WTC11 (cell line): ENCODE measurements around the gene UBR4. TPM values are rescaled to one million over a fixed set of nuclear protein-coding genes. Genes with fewer than 3 reads are reported as not detected.

Experiments used
- ATAC-seq: fragments of 200-7000 bp; cut with Tn5 transposase; 2 replicates; pipeline ENCODE4 v1.10.0; 2021; ENCODE audit warnings: mild to moderate bottlenecking, moderate library complexity
- CTCF ChIA-PET: fragments of 300-600 bp; sonication (Branson Sonifier 250); formaldehyde crosslinking; loops from one replicate; lab custom pipeline; 2021; ENCODE audit warnings: antibody characterized with exemption; lab: Charles Lee
- POLR2A ChIA-PET: fragments of 350-600 bp; sonication (Branson Sonifier 250); formaldehyde crosslinking; loops from one replicate; lab custom pipeline; 2021; ENCODE audit warnings: antibody characterized with exemption; lab: Charles Lee
- DNase-seq: peaks from one replicate; pipeline ENCODE4 v3.0.0; 2021; ENCODE audit warnings: low spot score
- H3K27ac Mint-ChIP-seq: 2 replicates; pipeline ENCODE4 v1.8.0; 2021; ENCODE audit warnings: mixed read lengths
- H3K27me3 Mint-ChIP-seq: 2 replicates; pipeline ENCODE4 v1.8.0; 2021; ENCODE audit warnings: low read depth, mild to moderate bottlenecking, moderate library complexity, mixed read lengths
- H3K36me3 Mint-ChIP-seq: 2 replicates; pipeline ENCODE4 v1.8.0; 2021; ENCODE audit warnings: mixed read lengths
- H3K4me1 Mint-ChIP-seq: 2 replicates; pipeline ENCODE4 v1.8.0; 2022; ENCODE audit warnings: mixed read lengths
- H3K4me3 Mint-ChIP-seq: 2 replicates; pipeline ENCODE4 v1.8.0; 2021; ENCODE audit warnings: mild to moderate bottlenecking, moderate library complexity, mixed read lengths
- H3K9me3 Mint-ChIP-seq: 2 replicates; pipeline ENCODE4 v1.8.0; 2021; ENCODE audit warnings: mixed read lengths
- E2F1 ChIP-seq: sonication (generic); formaldehyde crosslinking; IDR thresholded peaks from 2 replicates; pipeline ENCODE4 v1.8.0; 2022; ENCODE audit warnings: mild to moderate bottlenecking, missing genetic modification reagents
- E2F4 ChIP-seq: sonication (generic); formaldehyde crosslinking; IDR thresholded peaks from 2 replicates; pipeline ENCODE4 v1.8.1; 2022; ENCODE audit warnings: low read depth, mild to moderate bottlenecking, moderate library complexity, missing genetic modification reagents, borderline replicate concordance
- EMX1 ChIP-seq: fragments of 250-450 bp; sonication (Bioruptor Pico); IDR thresholded peaks from 2 replicates; pipeline ENCODE4 v1.8.0; 2021; ENCODE audit warnings: mild to moderate bottlenecking
- ESRRA ChIP-seq: sonication (generic); formaldehyde crosslinking; IDR thresholded peaks from 2 replicates; pipeline ENCODE4 v1.8.1; 2022; ENCODE audit warnings: mild to moderate bottlenecking, missing genetic modification reagents, borderline replicate concordance
- IRF2 ChIP-seq: sonication (generic); formaldehyde crosslinking; IDR thresholded peaks from 2 replicates; pipeline ENCODE4 v1.8.0; 2022; ENCODE audit warnings: low read depth, missing genetic modification reagents, borderline replicate concordance
- NFYB ChIP-seq: sonication (generic); formaldehyde crosslinking; conservative IDR thresholded peaks from 2 replicates; pipeline ENCODE4 v1.8.0; 2022; ENCODE audit warnings: low read depth, missing genetic modification reagents
- NR1H2 ChIP-seq: sonication (generic); formaldehyde crosslinking; IDR thresholded peaks from 2 replicates; pipeline ENCODE4 v1.9.0; 2021; ENCODE audit warnings: mild to moderate bottlenecking, moderate library complexity, missing genetic modification reagents
- PREB ChIP-seq: sonication (generic); formaldehyde crosslinking; IDR thresholded peaks from 2 replicates; pipeline ENCODE4 v1.8.1; 2022; ENCODE audit warnings: mild to moderate bottlenecking, missing genetic modification reagents, moderate library complexity, borderline replicate concordance
- RELA ChIP-seq: sonication (generic); formaldehyde crosslinking; IDR thresholded peaks from 2 replicates; pipeline ENCODE4 v1.8.1; 2022; ENCODE audit warnings: missing genetic modification reagents, mild to moderate bottlenecking, borderline replicate concordance
- SP1 ChIP-seq: sonication (generic); formaldehyde crosslinking; conservative IDR thresholded peaks from 2 replicates; pipeline ENCODE4 v1.8.1; 2022; ENCODE audit warnings: missing genetic modification reagents
- TP53 ChIP-seq: sonication (generic); formaldehyde crosslinking; IDR thresholded peaks from 2 replicates; pipeline ENCODE4 v1.8.1; 2023; ENCODE audit warnings: mild to moderate bottlenecking, missing genetic modification reagents
- ZNF219 ChIP-seq: sonication (generic); formaldehyde crosslinking; IDR thresholded peaks from 2 replicates; pipeline ENCODE4 v1.8.0; 2023; ENCODE audit warnings: missing genetic modification reagents, mild to moderate bottlenecking, borderline replicate concordance
- ZNF396 ChIP-seq: fragments of 250-450 bp; sonication (Bioruptor Pico); IDR thresholded peaks from 2 replicates; pipeline ENCODE4 v1.8.0; 2021; ENCODE audit warnings: mild to moderate bottlenecking, moderate library complexity, borderline replicate concordance
- ZNF416 ChIP-seq: fragments of 250-450 bp; sonication (Bioruptor Pico); IDR thresholded peaks from 2 replicates; pipeline ENCODE4 v1.9.0; 2021; ENCODE audit warnings: mild to moderate bottlenecking, inconsistent platforms
- total RNA-seq: library from RNA; stranded (reverse); gene quantifications from 3 replicates; pipeline ENCODE4 v1.2.3, GENCODE V29; 2021
- TF ChIP-seq, protein P1 (sequence below): sonication (generic); formaldehyde crosslinking; IDR thresholded peaks from 2 replicates; pipeline ENCODE4 v1.8.0; 2023; ENCODE audit warnings: missing genetic modification reagents
- TF ChIP-seq, protein P2 (sequence below): fragments of 200-600 bp; IDR thresholded peaks from 2 replicates; pipeline ENCODE4 v1.8.0; 2022; ENCODE audit warnings: antibody characterized with exemption
- TF ChIP-seq, protein P3 (sequence below): sonication (generic); formaldehyde crosslinking; IDR thresholded peaks from 2 replicates; pipeline ENCODE4 v1.8.0; 2022; ENCODE audit warnings: mild to moderate bottlenecking, missing genetic modification reagents

The UBR4 gene
- total RNA-seq, 1 experiment from 2014 or later: 179 TPM

DNA sequence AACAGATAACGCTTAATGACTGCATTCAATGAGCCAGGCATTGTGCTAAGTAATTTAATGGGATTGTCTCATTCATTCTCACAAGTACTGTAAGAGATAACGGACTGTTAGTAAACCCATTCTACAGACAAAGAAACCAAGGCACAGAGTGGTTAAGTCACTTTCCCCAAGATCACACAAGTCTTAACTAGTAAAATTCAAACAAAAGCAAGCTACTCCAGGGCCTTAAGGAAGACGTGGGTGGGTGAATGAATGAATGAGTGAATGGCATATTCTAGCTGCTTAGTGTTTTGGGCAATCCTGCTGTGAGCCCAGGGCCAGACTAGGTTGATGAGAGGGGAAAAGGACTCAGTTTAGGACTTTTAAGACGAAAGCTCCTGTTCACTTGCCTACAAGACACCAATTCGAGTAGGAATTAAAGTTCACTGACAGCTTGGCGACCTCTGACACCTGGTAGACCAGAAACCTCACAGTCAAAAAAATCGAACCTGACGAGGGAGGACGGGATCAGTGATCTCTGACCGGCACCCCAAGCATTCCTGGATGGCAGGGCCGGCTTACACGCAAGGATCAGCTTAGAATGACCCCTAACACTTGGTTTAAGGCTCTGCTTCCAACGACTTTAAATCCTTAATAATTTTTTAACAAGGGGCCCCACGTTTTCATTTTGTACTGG lies 40.7 kb upstream of the UBR4 start:
- Mint-ChIP-seq H3K4me1 (peaks cover 21% of the 10 kb centered on the region), H3K36me3 (peaks cover 13% of the 10 kb centered on the region), H3K9me3 (no peaks in the 10 kb centered on the region), H3K4me3 (peak overlapping the region; percentile 98), H3K27ac (peak overlapping the region; percentile 87), H3K27me3 (no peaks in the 10 kb centered on the region)
- DNase-seq (no peak), ATAC-seq (no peak)
- POLR2A ChIA-PET: interaction anchor here (1.4 kb wide), 1 partner anchor 61 kb away, joined by 4 read pairs; the partner anchor contains the start of genes AKR7A2 and SLC66A1
- CTCF ChIA-PET: interaction anchor here (1.0 kb wide), 1 partner anchor 10 kb away, joined by 3 read pairs; no protein-coding TSS in a partner anchor
- no peak for TF ChIP-seq ZNF396
- TF ChIP-seq NR1H2: no peak
- TF ChIP-seq ESRRA (CRISPR knock-in tag): no peak
- no peak for TF ChIP-seq E2F4 (CRISPR knock-in tag)
- no peak for TF ChIP-seq ZNF416 (CRISPR knock-in tag)
- TF ChIP-seq E2F1: no peak
- no peak for TF ChIP-seq TP53
- TF ChIP-seq RELA: no peak
- no peak for TF ChIP-seq PREB (CRISPR knock-in tag)
- TF ChIP-seq ZNF219 (CRISPR knock-in tag): no peak
- no peak for TF ChIP-seq SP1 (CRISPR knock-in tag)
- TF ChIP-seq, protein P1, sequence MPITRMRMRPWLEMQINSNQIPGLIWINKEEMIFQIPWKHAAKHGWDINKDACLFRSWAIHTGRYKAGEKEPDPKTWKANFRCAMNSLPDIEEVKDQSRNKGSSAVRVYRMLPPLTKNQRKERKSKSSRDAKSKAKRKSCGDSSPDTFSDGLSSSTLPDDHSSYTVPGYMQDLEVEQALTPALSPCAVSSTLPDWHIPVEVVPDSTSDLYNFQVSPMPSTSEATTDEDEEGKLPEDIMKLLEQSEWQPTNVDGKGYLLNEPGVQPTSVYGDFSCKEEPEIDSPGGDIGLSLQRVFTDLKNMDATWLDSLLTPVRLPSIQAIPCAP (CRISPR knock-in tag): no peak
- no peak for TF ChIP-seq EMX1 (CRISPR knock-in tag)
- no peak for TF ChIP-seq IRF2 (CRISPR knock-in tag)

- Mint-ChIP-seq H3K4me1 (no peaks in the 10 kb centered on the region), H3K9me3 (no peaks in the 10 kb centered on the region), H3K36me3 (peaks cover 78% of the 10 kb centered on the region), H3K27ac (no peak overlapping the region), H3K4me3 (no peak overlapping the region), H3K27me3 (no peaks in the 10 kb centered on the region)
- ChIA-PET CTCF (interaction anchor here (0.6 to 2.1 kb wide), 19 partner anchors 10 to 411 kb away, joined by 3 to 7 read pairs (median 4); partner anchors contain the start of genes AKR7A3, EMC1, MRTO4 and SLC66A1), POLR2A (interaction anchor here (0.6 kb wide), 1 partner anchor 20 kb away, joined by 4 read pairs; no protein-coding TSS in a partner anchor)
- ATAC-seq: peak; percentile 91
- peak; percentile 63 for DNase-seq
- TF ChIP-seq EMX1 (CRISPR knock-in tag): no peak
- no peak for TF ChIP-seq NFYB (CRISPR knock-in tag)
- TF ChIP-seq, protein P2, sequence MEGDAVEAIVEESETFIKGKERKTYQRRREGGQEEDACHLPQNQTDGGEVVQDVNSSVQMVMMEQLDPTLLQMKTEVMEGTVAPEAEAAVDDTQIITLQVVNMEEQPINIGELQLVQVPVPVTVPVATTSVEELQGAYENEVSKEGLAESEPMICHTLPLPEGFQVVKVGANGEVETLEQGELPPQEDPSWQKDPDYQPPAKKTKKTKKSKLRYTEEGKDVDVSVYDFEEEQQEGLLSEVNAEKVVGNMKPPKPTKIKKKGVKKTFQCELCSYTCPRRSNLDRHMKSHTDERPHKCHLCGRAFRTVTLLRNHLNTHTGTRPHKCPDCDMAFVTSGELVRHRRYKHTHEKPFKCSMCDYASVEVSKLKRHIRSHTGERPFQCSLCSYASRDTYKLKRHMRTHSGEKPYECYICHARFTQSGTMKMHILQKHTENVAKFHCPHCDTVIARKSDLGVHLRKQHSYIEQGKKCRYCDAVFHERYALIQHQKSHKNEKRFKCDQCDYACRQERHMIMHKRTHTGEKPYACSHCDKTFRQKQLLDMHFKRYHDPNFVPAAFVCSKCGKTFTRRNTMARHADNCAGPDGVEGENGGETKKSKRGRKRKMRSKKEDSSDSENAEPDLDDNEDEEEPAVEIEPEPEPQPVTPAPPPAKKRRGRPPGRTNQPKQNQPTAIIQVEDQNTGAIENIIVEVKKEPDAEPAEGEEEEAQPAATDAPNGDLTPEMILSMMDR: peak; percentile 81
- TF ChIP-seq, protein P3, sequence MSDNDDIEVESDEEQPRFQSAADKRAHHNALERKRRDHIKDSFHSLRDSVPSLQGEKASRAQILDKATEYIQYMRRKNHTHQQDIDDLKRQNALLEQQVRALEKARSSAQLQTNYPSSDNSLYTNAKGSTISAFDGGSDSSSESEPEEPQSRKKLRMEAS (CRISPR knock-in tag): no peak
Observed at GRCh38 chr1:19240673-19241538, 30.8 kb upstream of the UBR4 start.
